H9 (cell line): Measurements from ENCODE around the gene VPS54. TPM values are rescaled to one million over a fixed set of nuclear protein-coding genes. Genes with fewer than 3 reads are reported as not detected.

ENCODE experiments used
- DNase-seq: peaks from one replicate; pipeline ENCODE4 v3.0.0-alpha.2; 2017
- H2AFZ ChIP-seq: one replicate; pipeline ENCODE4 v1.6.1; 2013; ENCODE audit warnings: mild to moderate bottlenecking, low read length, control low read depth, moderate library complexity
- H2AK5ac ChIP-seq: 2 replicates; pipeline ENCODE4 v1.6.1; 2013; ENCODE audit warnings: low read length, control low read depth, mixed read lengths; ENCODE audit not compliant: insufficient read length
- H2BK120ac ChIP-seq: one replicate; pipeline ENCODE4 v1.6.1; 2013; ENCODE audit warnings: low read depth, mild to moderate bottlenecking, low read length, control low read depth, inconsistent platforms; ENCODE audit not compliant: poor library complexity, severe bottlenecking
- H2BK12ac ChIP-seq: 2 replicates; pipeline ENCODE4 v1.6.1; 2013; ENCODE audit warnings: low read length, control low read depth, mixed read lengths, low read depth; ENCODE audit not compliant: insufficient read length
- H2BK15ac ChIP-seq: 2 replicates; pipeline ENCODE4 v1.6.1; 2013; ENCODE audit warnings: low read depth, low read length, control low read depth
- H2BK20ac ChIP-seq: one replicate; pipeline ENCODE4 v1.6.1; 2013; ENCODE audit warnings: low read depth, mild to moderate bottlenecking, low read length, control low read depth, inconsistent platforms; ENCODE audit not compliant: poor library complexity, severe bottlenecking
- H2BK5ac ChIP-seq: 2 replicates; pipeline ENCODE4 v1.6.1; 2013; ENCODE audit warnings: low read length, control low read depth, mixed read lengths; ENCODE audit not compliant: insufficient read length
- H3K14ac ChIP-seq: 2 replicates; pipeline ENCODE4 v1.6.1; 2013; ENCODE audit warnings: low read length, control low read depth; ENCODE audit not compliant: insufficient read depth
- H3K18ac ChIP-seq: 2 replicates; pipeline ENCODE4 v1.6.1; 2013; ENCODE audit warnings: low read depth, mild to moderate bottlenecking, mixed read lengths, low read length, control low read depth; ENCODE audit not compliant: insufficient read length
- H3K23ac ChIP-seq: 2 replicates; pipeline ENCODE4 v1.6.1; 2013; ENCODE audit warnings: low read length, control low read depth, mixed read lengths, low read depth; ENCODE audit not compliant: insufficient read length
- H3K23me2 ChIP-seq: 2 replicates; pipeline ENCODE4 v1.6.1; 2013; ENCODE audit warnings: low read depth, mild to moderate bottlenecking, mixed read lengths, low read length, control low read depth; ENCODE audit not compliant: insufficient read length, poor library complexity, severe bottlenecking
- H3K27ac ChIP-seq: 2 replicates; pipeline ENCODE4 v1.5.1; 2013; ENCODE audit warnings: low read length, control low read depth, mixed read lengths, low read depth; ENCODE audit not compliant: insufficient read length
- H3K27me3 ChIP-seq: 2 replicates; pipeline ENCODE4 v1.6.1; 2013; ENCODE audit warnings: low read length, control low read depth, inconsistent platforms; ENCODE audit not compliant: insufficient read depth
- H3K4ac ChIP-seq: 2 replicates; pipeline ENCODE4 v1.6.1; 2013; ENCODE audit warnings: low read depth, mild to moderate bottlenecking, control low read depth, inconsistent platforms, low read length, moderate library complexity
- H3K4me1 ChIP-seq: 2 replicates; pipeline ENCODE4 v1.6.1; 2013; ENCODE audit warnings: low read length, control low read depth, inconsistent platforms; ENCODE audit not compliant: insufficient read depth
- H3K4me2 ChIP-seq: 2 replicates; pipeline ENCODE4 v1.6.1; 2013; ENCODE audit warnings: low read length, control low read depth, mixed read lengths; ENCODE audit not compliant: insufficient read length, insufficient read depth
- H3K56ac ChIP-seq: 2 replicates; pipeline ENCODE4 v1.6.1; 2013; ENCODE audit warnings: low read depth, mild to moderate bottlenecking, mixed read lengths, low read length, control low read depth; ENCODE audit not compliant: insufficient read length
- H3K79me1 ChIP-seq: 2 replicates; pipeline ENCODE4 v1.6.1; 2013; ENCODE audit warnings: low read depth, mild to moderate bottlenecking, moderate library complexity, low read length, control low read depth, inconsistent platforms; ENCODE audit not compliant: insufficient read depth, poor library complexity, severe bottlenecking
- H3K79me2 ChIP-seq: 2 replicates; pipeline ENCODE4 v1.6.1; 2013; ENCODE audit warnings: low read length, control low read depth, inconsistent platforms; ENCODE audit not compliant: insufficient read depth
- H3K9ac ChIP-seq: 2 replicates; pipeline ENCODE4 v1.6.1; 2013; ENCODE audit warnings: low read length, control low read depth, mixed read lengths; ENCODE audit not compliant: insufficient read length; ENCODE audit errors: extremely low read depth
- H3K9me3 ChIP-seq: one replicate; pipeline ENCODE4 v1.6.1; 2013; ENCODE audit warnings: low read depth, low read length, inconsistent platforms; ENCODE audit not compliant: control insufficient read depth
- H3T11ph ChIP-seq: one replicate; pipeline ENCODE4 v1.6.1; 2013; ENCODE audit warnings: mild to moderate bottlenecking, low read length, control low read depth, inconsistent platforms
- H4K20me1 ChIP-seq: one replicate; pipeline ENCODE4 v1.6.1; 2013; ENCODE audit not compliant: control insufficient read depth, insufficient read length, insufficient read depth
- H4K5ac ChIP-seq: 2 replicates; pipeline ENCODE4 v1.6.1; 2013; ENCODE audit warnings: low read depth, mild to moderate bottlenecking, mixed read lengths, low read length, control low read depth; ENCODE audit not compliant: insufficient read length
- H4K8ac ChIP-seq: replicated peaks from 2 replicates; pipeline ENCODE4 v1.6.1; 2013; ENCODE audit warnings: low read length, control low read depth, mixed read lengths, low read depth; ENCODE audit not compliant: insufficient read length
- H4K91ac ChIP-seq: 2 replicates; pipeline ENCODE4 v1.6.1; 2013; ENCODE audit warnings: low read depth, mild to moderate bottlenecking, moderate library complexity, mixed read lengths, low read length, control low read depth; ENCODE audit not compliant: insufficient read length
- H3K27ac Mint-ChIP-seq, 3 experiments: 2 replicates in 2 of 3; 3 replicates in 1 of 3; pipeline ENCODE4 v1.8.0; 2020 to 2021; ENCODE audit warnings: mixed read lengths in 3 of 3, mild to moderate bottlenecking in 1 of 3, moderate library complexity in 1 of 3
- H3K27me3 Mint-ChIP-seq: 2 replicates; pipeline ENCODE4 v1.8.0; 2021; ENCODE audit warnings: low read depth, mild to moderate bottlenecking, moderate library complexity, mixed read lengths
- H3K36me3 Mint-ChIP-seq, 3 experiments: 2 replicates in 2 of 3; 3 replicates in 1 of 3; pipeline ENCODE4 v1.8.0; 2020 to 2021; ENCODE audit warnings: low read depth in 3 of 3, mixed read lengths in 3 of 3; ENCODE audit not compliant: insufficient read depth in 1 of 3
- H3K4me1 Mint-ChIP-seq, 2 experiments: 2 replicates each; pipeline ENCODE4 v1.8.0; 2020; ENCODE audit warnings: mixed read lengths in 2 of 2
- H3K4me3 Mint-ChIP-seq, 2 experiments: 2 replicates in 1 of 2; 3 replicates in 1 of 2; pipeline ENCODE4 v1.8.0; 2020 to 2021; ENCODE audit warnings: mild to moderate bottlenecking in 2 of 2, mixed read lengths in 2 of 2, moderate library complexity in 1 of 2
- H3K9me3 Mint-ChIP-seq, 2 experiments: 2 replicates in 1 of 2; 3 replicates in 1 of 2; pipeline ENCODE4 v1.8.0; 2020; ENCODE audit warnings: mild to moderate bottlenecking in 2 of 2, mixed read lengths in 2 of 2, moderate library complexity in 1 of 2
- WGBS: extraction: QIAGEN DNeasy Blood & Tissue Kit; methylation state at CpG from one replicate; pipeline ENCODE4 v1.1.7; 2013; ENCODE audit warnings: missing lambda C conversion rate, low lambda C conversion rate, mixed read lengths; ENCODE audit not compliant: insufficient read length; ENCODE audit errors: extremely low coverage; 5-methylcytosine and 5-hydroxymethylcytosine counted together
- total RNA-seq: library from RNA; stranded (reverse); gene quantifications from 2 replicates; pipeline ENCODE4 v1.2.1, GENCODE V29; 2021
- TF ChIP-seq, protein P1 (sequence below): fragments of 200-600 bp; sonication (generic); conservative IDR thresholded peaks from 3 replicates; pipeline ENCODE4 v1.8.0; 2021; ENCODE audit warnings: antibody characterized with exemption, mild to moderate bottlenecking

Gene VPS54
- total RNA-seq, 1 experiment from 2014 or later, result 13.4 TPM

DNA sequence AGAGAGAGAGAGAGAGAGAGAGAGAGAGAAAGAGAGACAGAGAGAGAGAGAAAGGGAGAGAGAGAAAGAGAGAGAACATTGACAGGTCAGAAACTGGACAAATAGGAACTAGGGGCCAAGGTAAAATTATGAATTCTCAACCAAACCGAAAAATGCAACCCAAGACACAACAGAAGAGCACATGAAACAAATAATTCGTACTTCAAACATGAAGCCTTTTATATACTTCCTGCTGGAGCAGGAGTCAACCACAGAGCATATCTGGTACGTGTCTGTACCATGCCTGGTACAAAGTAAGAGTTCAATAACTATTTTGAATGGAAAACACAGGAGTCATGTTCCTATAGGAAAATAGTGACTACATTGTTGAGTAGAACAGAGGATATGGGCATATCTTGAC lies 6.5 kb upstream of the VPS54 start:
- Histone ChIP-seq H3K56ac (no peak overlapping the region), H4K20me1 (no peaks in the 10 kb centered on the region), H4K5ac (no peak overlapping the region), H3K23me2 (no peaks in the 10 kb centered on the region), H2BK15ac (no peak overlapping the region), H2AK5ac (no peak overlapping the region), H3K4me2 (no peak overlapping the region), H2BK20ac (no peak overlapping the region), H3K18ac (no peak overlapping the region), H3K4ac (no peak overlapping the region), H3K9ac (no peak overlapping the region), H3K23ac (no peak overlapping the region), H2BK12ac (no peak overlapping the region), H3K4me1 (peaks cover 3% of the 10 kb centered on the region; the same call in 1 of the 2 replicates), H3K27ac (no peak overlapping the region), H2AFZ (no peak overlapping the region), H3T11ph (no peak overlapping the region), H4K8ac (no peak overlapping the region), H2BK120ac (no peak overlapping the region), H3K14ac (no peak overlapping the region), H3K79me1 (no peaks in the 10 kb centered on the region), H3K9me3 (no peaks in the 10 kb centered on the region), H4K91ac (no peak overlapping the region), H3K27me3 (no peaks in the 10 kb centered on the region), H3K79me2 (no peaks in the 10 kb centered on the region), H2BK5ac (no peak overlapping the region)
- whole genome bisulfite sequencing, result no CpG with 5 or more reads among the region's 3 CpGs
- no peak for DNase-seq
- Mint-ChIP-seq H3K4me1 (peaks cover 23 to 27% of the 10 kb centered on the region in 2 experiments), H3K9me3 (no peaks in the 10 kb centered on the region), H3K27ac (no peak overlapping the region), H3K4me3 (no peak overlapping the region), H3K27me3 (no peaks in the 10 kb centered on the region), H3K36me3 (no peaks in the 10 kb centered on the region)
- TF ChIP-seq, protein P1, sequence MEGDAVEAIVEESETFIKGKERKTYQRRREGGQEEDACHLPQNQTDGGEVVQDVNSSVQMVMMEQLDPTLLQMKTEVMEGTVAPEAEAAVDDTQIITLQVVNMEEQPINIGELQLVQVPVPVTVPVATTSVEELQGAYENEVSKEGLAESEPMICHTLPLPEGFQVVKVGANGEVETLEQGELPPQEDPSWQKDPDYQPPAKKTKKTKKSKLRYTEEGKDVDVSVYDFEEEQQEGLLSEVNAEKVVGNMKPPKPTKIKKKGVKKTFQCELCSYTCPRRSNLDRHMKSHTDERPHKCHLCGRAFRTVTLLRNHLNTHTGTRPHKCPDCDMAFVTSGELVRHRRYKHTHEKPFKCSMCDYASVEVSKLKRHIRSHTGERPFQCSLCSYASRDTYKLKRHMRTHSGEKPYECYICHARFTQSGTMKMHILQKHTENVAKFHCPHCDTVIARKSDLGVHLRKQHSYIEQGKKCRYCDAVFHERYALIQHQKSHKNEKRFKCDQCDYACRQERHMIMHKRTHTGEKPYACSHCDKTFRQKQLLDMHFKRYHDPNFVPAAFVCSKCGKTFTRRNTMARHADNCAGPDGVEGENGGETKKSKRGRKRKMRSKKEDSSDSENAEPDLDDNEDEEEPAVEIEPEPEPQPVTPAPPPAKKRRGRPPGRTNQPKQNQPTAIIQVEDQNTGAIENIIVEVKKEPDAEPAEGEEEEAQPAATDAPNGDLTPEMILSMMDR, result no peak
